IMR-90 (cell line): ENCODE data around the gene MCM3AP. TPM values are rescaled to one million over a fixed set of nuclear protein-coding genes. Genes with fewer than 3 reads are reported as not detected.

Experiments
- ATAC-seq: fragments of 200-7000 bp; cut with Tn5 transposase; 2 replicates; pipeline ENCODE4 v1.9.1; 2020; ENCODE audit warnings: low read depth, mild to moderate bottlenecking, moderate library complexity
- BruUV-seq: library from RNA; stranded (reverse); fragments of 400-500 nt; replicated peaks from 2 replicates; lab custom pipeline; 2021; lab: Mats Ljungman, UMichigan
- CTCF ChIA-PET: fragments of 300-600 bp; formaldehyde crosslinking; extraction: SDS; loops from one replicate; lab custom pipeline; 2021; ENCODE audit warnings: antibody characterized with exemption; lab: Yijun Ruan, JAX
- POLR2A ChIA-PET: fragments of 300-600 bp; sonication (Branson Sonifier 250); formaldehyde crosslinking; loops from one replicate; lab custom pipeline; 2022; ENCODE audit warnings: antibody characterized with exemption; ENCODE audit not compliant: unreplicated experiment; lab: Charles Lee
- DNase-seq: peaks from one replicate; pipeline ENCODE4 v3.0.0; 2013
- H2AFZ ChIP-seq: replicated peaks from 2 replicates; pipeline ENCODE3; 2013; ENCODE audit warnings: low read length, mild to moderate bottlenecking; ENCODE audit not compliant: poor library complexity
- H2AK5ac ChIP-seq: 2 replicates; pipeline ENCODE4 v1.6.1; 2013; ENCODE audit warnings: low read depth, low read length, inconsistent platforms
- H2AK9ac ChIP-seq: replicated peaks from 2 replicates; pipeline ENCODE3; 2013; ENCODE audit warnings: mild to moderate bottlenecking, low read depth, low read length, moderate library complexity; ENCODE audit not compliant: poor library complexity
- H2BK120ac ChIP-seq: 2 replicates; pipeline ENCODE4 v1.6.1; 2013; ENCODE audit warnings: low read depth, low read length, inconsistent platforms
- H2BK15ac ChIP-seq: 3 replicates; pipeline ENCODE4 v1.6.1; 2013; ENCODE audit warnings: low read depth, low read length, inconsistent platforms
- H2BK20ac ChIP-seq: 2 replicates; pipeline ENCODE4 v1.6.1; 2013; ENCODE audit warnings: low read depth, mild to moderate bottlenecking, inconsistent platforms, low read length, moderate library complexity
- H2BK5ac ChIP-seq: 2 replicates; pipeline ENCODE4 v1.6.1; 2013; ENCODE audit warnings: mild to moderate bottlenecking, low read depth, low read length, inconsistent platforms; ENCODE audit not compliant: poor library complexity, severe bottlenecking
- H3K14ac ChIP-seq: replicated peaks from 2 replicates; pipeline ENCODE4 v1.6.1; 2013; ENCODE audit warnings: low read depth, low read length, inconsistent platforms
- H3K18ac ChIP-seq: 2 replicates; pipeline ENCODE4 v1.6.1; 2013; ENCODE audit warnings: low read depth, low read length, control low read depth
- H3K23ac ChIP-seq: 2 replicates; pipeline ENCODE4 v1.6.1; 2013; ENCODE audit warnings: low read depth, low read length, inconsistent platforms
- H3K27ac ChIP-seq: 2 replicates; pipeline ENCODE4 v1.5.1; 2013; ENCODE audit warnings: mild to moderate bottlenecking, control low read depth, low read length; ENCODE audit not compliant: insufficient read depth
- H3K27me3 ChIP-seq: 2 replicates; pipeline ENCODE4 v1.6.1; 2013; ENCODE audit warnings: low read length; ENCODE audit not compliant: control insufficient read depth, insufficient read depth
- H3K36me3 ChIP-seq: 2 replicates; pipeline ENCODE4 v1.6.1; 2013; ENCODE audit warnings: low read length, mixed read lengths; ENCODE audit not compliant: control insufficient read depth, insufficient read depth
- H3K4ac ChIP-seq: 2 replicates; pipeline ENCODE4 v1.6.1; 2013; ENCODE audit warnings: low read depth, low read length, inconsistent platforms
- H3K4me1 ChIP-seq: 2 replicates; pipeline ENCODE4 v1.6.1; 2013; ENCODE audit warnings: low read length, mixed read lengths; ENCODE audit not compliant: control insufficient read depth, insufficient read depth
- H3K4me2 ChIP-seq: 2 replicates; pipeline ENCODE4 v1.6.1; 2013; ENCODE audit warnings: low read depth, mild to moderate bottlenecking, control low read depth, low read length, moderate library complexity
- H3K4me3 ChIP-seq: 2 replicates; pipeline ENCODE4 v1.5.1; 2013; ENCODE audit warnings: low read depth, mild to moderate bottlenecking, control low read depth, low read length, moderate library complexity; ENCODE audit not compliant: insufficient read depth
- H3K56ac ChIP-seq: 2 replicates; pipeline ENCODE4 v1.6.1; 2013; ENCODE audit warnings: low read length, inconsistent platforms; ENCODE audit not compliant: insufficient read depth; ENCODE audit errors: extremely low read depth
- H3K79me1 ChIP-seq, 2 experiments: 2 replicates each; pipeline ENCODE4 v1.6.1; 2013; ENCODE audit warnings: low read length in 2 of 2, inconsistent platforms in 1 of 2, low read depth in 1 of 2
- H3K9ac ChIP-seq: 2 replicates; pipeline ENCODE4 v1.6.1; 2013; ENCODE audit warnings: low read depth, low read length, control low read depth
- H3K9me1 ChIP-seq: 2 replicates; pipeline ENCODE4 v1.6.1; 2013; ENCODE audit warnings: low read length, inconsistent platforms; ENCODE audit not compliant: insufficient read depth
- H3K9me3 ChIP-seq: 2 replicates; pipeline ENCODE4 v1.6.1; 2013; ENCODE audit warnings: low read length; ENCODE audit not compliant: control insufficient read depth, insufficient read depth
- H4K20me1 ChIP-seq: 2 replicates; pipeline ENCODE4 v1.6.1; 2013; ENCODE audit warnings: low read length, inconsistent platforms; ENCODE audit not compliant: insufficient read depth
- H4K5ac ChIP-seq: 2 replicates; pipeline ENCODE4 v1.6.1; 2013; ENCODE audit warnings: mild to moderate bottlenecking, low read depth, low read length, control low read depth
- H4K8ac ChIP-seq, 2 experiments: 2 replicates each; pipeline ENCODE4 v1.6.1; 2013; ENCODE audit warnings: low read depth in 2 of 2, low read length in 2 of 2, control low read depth in 1 of 2, inconsistent platforms in 1 of 2
- H4K91ac ChIP-seq: 2 replicates; pipeline ENCODE4 v1.6.1; 2013; ENCODE audit warnings: low read depth, low read length, inconsistent platforms; ENCODE audit not compliant: insufficient read depth
- BHLHE40 ChIP-seq: fragments of 150-350 bp; IDR thresholded peaks from 2 replicates; pipeline ENCODE4 v1.6.1; 2016; ENCODE audit warnings: mild to moderate bottlenecking, low read depth, low read length
- CEBPB ChIP-seq: IDR thresholded peaks from 2 replicates; pipeline ENCODE4 v1.6.1; 2012; ENCODE audit warnings: low read depth, low read length, improper control_type of control experiment
- CHD1 ChIP-seq: IDR thresholded peaks from 2 replicates; pipeline ENCODE4 v1.6.1; 2012; ENCODE audit warnings: low read depth, low read length, improper control_type of control experiment
- FOS ChIP-seq: fragments of 150-350 bp; IDR thresholded peaks from 2 replicates; pipeline ENCODE4 v1.6.1; 2016; ENCODE audit warnings: low read depth, low read length
- MAFK ChIP-seq: IDR thresholded peaks from 2 replicates; pipeline ENCODE4 v1.6.1; 2012; ENCODE audit warnings: low read depth, low read length, improper control_type of control experiment
- MAZ ChIP-seq: IDR thresholded peaks from 2 replicates; pipeline ENCODE4 v1.6.1; 2012; ENCODE audit warnings: low read depth, mild to moderate bottlenecking, low read length, improper control_type of control experiment, moderate library complexity, borderline replicate concordance
- MXI1 ChIP-seq: IDR thresholded peaks from 2 replicates; pipeline ENCODE4 v1.6.1; 2012; ENCODE audit warnings: low read depth, mild to moderate bottlenecking, low read length, moderate library complexity, borderline replicate concordance
- NFE2L2 ChIP-seq: fragments of 150-350 bp; IDR thresholded peaks from 2 replicates; pipeline ENCODE4 v1.6.1; 2016; ENCODE audit warnings: low read depth, mild to moderate bottlenecking, low read length
- POLR2A ChIP-seq: IDR thresholded peaks from 2 replicates; pipeline ENCODE4 v1.6.1; 2012; ENCODE audit warnings: mild to moderate bottlenecking, low read depth, low read length
- RAD21 ChIP-seq: IDR thresholded peaks from 2 replicates; pipeline ENCODE4 v1.6.1; 2012; ENCODE audit warnings: low read length, improper control_type of control experiment
- RCOR1 ChIP-seq: IDR thresholded peaks from 2 replicates; pipeline ENCODE4 v1.6.1; 2012; ENCODE audit warnings: mild to moderate bottlenecking, low read length, improper control_type of control experiment; ENCODE audit not compliant: insufficient replicate concordance
- RFX5 ChIP-seq: IDR thresholded peaks from 2 replicates; pipeline ENCODE4 v1.8.0; 2012; ENCODE audit warnings: low read depth, mild to moderate bottlenecking, low read length, moderate library complexity
- SMC3 ChIP-seq: fragments of 150-350 bp; IDR thresholded peaks from 2 replicates; pipeline ENCODE4 v1.6.1; 2016; ENCODE audit warnings: low read depth, mild to moderate bottlenecking, antibody characterized with exemption, low read length, moderate library complexity
- WGBS, 2 experiments: methylation state at CpG; one replicate each; pipeline versions ENCODE4 v1.1.5 to v1.1.7; 2013; ENCODE audit warnings: missing lambda C conversion rate in 2 of 2; ENCODE audit not compliant: insufficient read length in 1 of 2; ENCODE audit errors: extremely low coverage in 2 of 2; 5-methylcytosine and 5-hydroxymethylcytosine counted together
- dilution Hi-C: fragments of 300-500 bp; cut with HindIII; formaldehyde crosslinking; loops from one replicate; pipeline ENCODE4 v1.14.3; 2018; ENCODE audit warnings: low sequenced_read_pairs; ENCODE audit not compliant: unreplicated experiment
- in situ Hi-C: fragments of 300-500 bp; cut with MboI; formaldehyde crosslinking; loops from 3 replicates; pipeline ENCODE4 v1.14.3; 2019; ENCODE audit warnings: low sequenced_read_pairs, inconsistent platforms, mixed read lengths
- intact Hi-C: fragments of 100-400 bp; cut with micrococcal nuclease; formaldehyde crosslinking; loops from 2 replicates; pipeline ENCODE4 v1.10.0; 2022
- polyA plus RNA-seq, 3 experiments: library from polyadenylated mRNA; depleted of rRNA; stranded (reverse); fragments of >200 nt; gene quantifications; 2 replicates each; pipeline ENCODE4 v1.2.3, GENCODE V29; 2012; ENCODE audit warnings: low replicate concordance in 1 of 3
- total RNA-seq: library from RNA; depleted of rRNA; stranded (reverse); fragments of >200 nt; gene quantifications from 2 replicates; pipeline ENCODE4 v1.2.3, GENCODE V29; 2012
- TF ChIP-seq, protein P1 (sequence below): conservative IDR thresholded peaks from 2 replicates; pipeline ENCODE4 v1.5.1; 2012; ENCODE audit warnings: mild to moderate bottlenecking, low read depth, low read length, improper control_type of control experiment
- TF ChIP-seq, protein P2 (sequence below): fragments of 150-350 bp; IDR thresholded peaks from 2 replicates; pipeline ENCODE4 v1.6.1; 2016; ENCODE audit warnings: low read depth, mild to moderate bottlenecking, low read length, moderate library complexity, borderline replicate concordance
- TF ChIP-seq, protein P3 (sequence below): fragments of 150-350 bp; IDR thresholded peaks from 2 replicates; pipeline ENCODE4 v1.6.1; 2017; ENCODE audit warnings: mild to moderate bottlenecking, antibody characterized with exemption, low read length, low read depth

The MCM3AP gene
- total and polyA plus RNA-seq, 2 of the 4 experiments (the other 2 are of a cell fraction): 46.5 to 63.1 TPM

DNA sequence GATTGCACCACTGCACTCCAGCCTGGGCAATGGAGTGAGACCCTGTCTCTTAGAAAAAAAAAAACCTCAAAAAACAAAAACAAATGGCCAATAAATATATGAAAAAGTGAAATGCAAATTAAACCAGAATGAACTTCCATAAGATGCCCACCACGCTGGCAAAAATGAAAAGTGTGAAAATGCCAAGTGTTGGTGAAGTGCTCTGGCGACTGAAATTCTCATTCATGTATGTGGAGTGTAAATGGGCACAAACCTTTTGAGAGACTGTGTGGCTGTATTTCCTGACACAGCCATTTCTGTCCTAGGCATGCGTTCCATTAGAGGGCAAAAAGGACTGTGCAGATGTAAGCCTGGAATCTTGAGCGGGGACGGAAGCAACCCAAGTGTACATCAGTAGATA, 19.0 kb upstream of the MCM3AP start:
- CTCF ChIA-PET: no interaction called here
- H4K91ac ChIP-seq: no peak overlapping the region
- dilution Hi-C loops: no loop called here

More for the DNA sequence above, 19.0 kb upstream of the MCM3AP start:
- Histone ChIP-seq H3K18ac (no peak overlapping the region), H3K14ac (no peak overlapping the region), H4K20me1 (no peaks in the 10 kb centered on the region; the same call in 1 of the 2 replicates), H3K9ac (no peak overlapping the region), H2AFZ (no peak overlapping the region), H3K9me3 (no peaks in the 10 kb centered on the region), H3K4me3 (no peak overlapping the region), H3K36me3 (peaks cover 12% of the 10 kb centered on the region), H3K9me1 (no peaks in the 10 kb centered on the region; the same call in 1 of the 2 replicates), H4K5ac (no peak overlapping the region), H3K4me1 (no peaks in the 10 kb centered on the region), H2BK120ac (no peak overlapping the region), H2BK5ac (no peak overlapping the region), H3K23ac (no peak overlapping the region), H4K8ac (no peak overlapping the region), H3K27ac (no peak overlapping the region), H3K4ac (no peak overlapping the region), H2AK9ac (no peak overlapping the region), H3K56ac (no peak overlapping the region), H3K27me3 (no peaks in the 10 kb centered on the region), H2BK20ac (no peak overlapping the region), H2BK15ac (no peak overlapping the region), H3K79me1 (peaks cover 5 to 9% of the 10 kb centered on the region in 2 experiments; a peak in 3 of 4 replicates), H3K4me2 (no peak overlapping the region), H2AK5ac (no peak overlapping the region)
- ATAC-seq (no peak), DNase-seq (no peak)
- 95% methylated on average over 4 of the region's 5 CpGs; no CpG with 5 or more reads in 1 of the 2 experiments for WGBS, 2 experiments
- TF ChIP-seq, protein P1, sequence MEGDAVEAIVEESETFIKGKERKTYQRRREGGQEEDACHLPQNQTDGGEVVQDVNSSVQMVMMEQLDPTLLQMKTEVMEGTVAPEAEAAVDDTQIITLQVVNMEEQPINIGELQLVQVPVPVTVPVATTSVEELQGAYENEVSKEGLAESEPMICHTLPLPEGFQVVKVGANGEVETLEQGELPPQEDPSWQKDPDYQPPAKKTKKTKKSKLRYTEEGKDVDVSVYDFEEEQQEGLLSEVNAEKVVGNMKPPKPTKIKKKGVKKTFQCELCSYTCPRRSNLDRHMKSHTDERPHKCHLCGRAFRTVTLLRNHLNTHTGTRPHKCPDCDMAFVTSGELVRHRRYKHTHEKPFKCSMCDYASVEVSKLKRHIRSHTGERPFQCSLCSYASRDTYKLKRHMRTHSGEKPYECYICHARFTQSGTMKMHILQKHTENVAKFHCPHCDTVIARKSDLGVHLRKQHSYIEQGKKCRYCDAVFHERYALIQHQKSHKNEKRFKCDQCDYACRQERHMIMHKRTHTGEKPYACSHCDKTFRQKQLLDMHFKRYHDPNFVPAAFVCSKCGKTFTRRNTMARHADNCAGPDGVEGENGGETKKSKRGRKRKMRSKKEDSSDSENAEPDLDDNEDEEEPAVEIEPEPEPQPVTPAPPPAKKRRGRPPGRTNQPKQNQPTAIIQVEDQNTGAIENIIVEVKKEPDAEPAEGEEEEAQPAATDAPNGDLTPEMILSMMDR: no peak
- TF ChIP-seq FOS: no peak
- no peak for TF ChIP-seq CHD1
- no peak for TF ChIP-seq POLR2A
- no peak for TF ChIP-seq RAD21
- no peak for TF ChIP-seq CEBPB
- TF ChIP-seq NFE2L2: no peak
- TF ChIP-seq SMC3: no peak
- TF ChIP-seq BHLHE40: no peak
- TF ChIP-seq, protein P2, sequence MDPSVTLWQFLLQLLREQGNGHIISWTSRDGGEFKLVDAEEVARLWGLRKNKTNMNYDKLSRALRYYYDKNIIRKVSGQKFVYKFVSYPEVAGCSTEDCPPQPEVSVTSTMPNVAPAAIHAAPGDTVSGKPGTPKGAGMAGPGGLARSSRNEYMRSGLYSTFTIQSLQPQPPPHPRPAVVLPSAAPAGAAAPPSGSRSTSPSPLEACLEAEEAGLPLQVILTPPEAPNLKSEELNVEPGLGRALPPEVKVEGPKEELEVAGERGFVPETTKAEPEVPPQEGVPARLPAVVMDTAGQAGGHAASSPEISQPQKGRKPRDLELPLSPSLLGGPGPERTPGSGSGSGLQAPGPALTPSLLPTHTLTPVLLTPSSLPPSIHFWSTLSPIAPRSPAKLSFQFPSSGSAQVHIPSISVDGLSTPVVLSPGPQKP: no peak
- TF ChIP-seq MAZ: no peak
- no peak for TF ChIP-seq MAFK
- TF ChIP-seq, protein P3, sequence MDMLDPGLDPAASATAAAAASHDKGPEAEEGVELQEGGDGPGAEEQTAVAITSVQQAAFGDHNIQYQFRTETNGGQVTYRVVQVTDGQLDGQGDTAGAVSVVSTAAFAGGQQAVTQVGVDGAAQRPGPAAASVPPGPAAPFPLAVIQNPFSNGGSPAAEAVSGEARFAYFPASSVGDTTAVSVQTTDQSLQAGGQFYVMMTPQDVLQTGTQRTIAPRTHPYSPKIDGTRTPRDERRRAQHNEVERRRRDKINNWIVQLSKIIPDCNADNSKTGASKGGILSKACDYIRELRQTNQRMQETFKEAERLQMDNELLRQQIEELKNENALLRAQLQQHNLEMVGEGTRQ: no peak
- TF ChIP-seq RFX5: no peak
- no peak for TF ChIP-seq MXI1
- no peak for TF ChIP-seq RCOR1
- BruUV-seq: no TSS peak
- POLR2A ChIA-PET: no interaction called here
- in situ Hi-C loops: no loop called here
- intact Hi-C loops: no loop called here
